Islet of Langerhans (tissue), 1 donor: ENCODE results near the gene GUCY2C.
A peak's percentile ranks its signal among the peaks of the same experiment; 100 is the strongest.

Experiments used
- FAIRE-seq: peaks from one replicate; lab custom pipeline; 2011; peaks lifted over from hg19 to GRCh38; lab: Jason Lieb, UNC

Gene GUCY2C

DNA sequence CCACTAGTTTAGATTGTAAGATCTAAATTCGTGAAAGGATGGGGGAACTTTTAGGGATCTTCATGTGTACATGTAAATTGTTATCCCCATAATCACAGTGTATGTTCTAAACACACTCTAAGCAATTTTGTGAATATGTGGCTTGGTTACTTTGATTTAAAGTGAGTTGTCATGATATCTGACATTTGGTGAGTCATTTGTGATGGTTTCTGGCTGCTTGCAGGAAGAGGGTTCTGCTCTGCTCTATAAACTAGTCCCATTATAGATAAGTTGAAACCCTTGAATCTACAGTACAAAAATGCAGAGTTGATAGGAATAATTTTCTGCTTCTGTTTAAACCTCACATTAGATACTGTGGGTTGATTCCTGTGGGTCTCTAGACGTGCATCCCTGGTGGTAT is 14.8 kb downstream of the GUCY2C start:
- no peak for FAIRE-seq

DNA sequence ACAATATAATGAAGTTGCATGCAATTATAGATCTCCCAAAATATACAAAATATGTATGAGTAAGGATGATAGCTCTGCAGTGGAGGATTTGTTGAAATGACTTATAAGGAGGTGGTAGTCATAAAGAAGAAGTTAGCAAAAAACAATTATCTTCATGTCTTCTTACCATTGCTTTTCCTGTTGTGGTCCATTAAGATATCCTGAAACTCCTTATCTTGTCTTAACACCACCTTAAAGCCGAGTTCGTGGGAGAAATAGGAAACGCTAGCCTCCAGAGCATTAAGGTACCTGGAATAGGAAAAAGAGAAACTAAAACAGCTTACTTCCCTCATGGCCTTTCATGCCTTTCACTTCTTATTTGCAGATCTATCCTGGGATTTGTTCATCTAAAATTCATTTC is 15.2 kb downstream of the GUCY2C start:
- no peak for FAIRE-seq

DNA sequence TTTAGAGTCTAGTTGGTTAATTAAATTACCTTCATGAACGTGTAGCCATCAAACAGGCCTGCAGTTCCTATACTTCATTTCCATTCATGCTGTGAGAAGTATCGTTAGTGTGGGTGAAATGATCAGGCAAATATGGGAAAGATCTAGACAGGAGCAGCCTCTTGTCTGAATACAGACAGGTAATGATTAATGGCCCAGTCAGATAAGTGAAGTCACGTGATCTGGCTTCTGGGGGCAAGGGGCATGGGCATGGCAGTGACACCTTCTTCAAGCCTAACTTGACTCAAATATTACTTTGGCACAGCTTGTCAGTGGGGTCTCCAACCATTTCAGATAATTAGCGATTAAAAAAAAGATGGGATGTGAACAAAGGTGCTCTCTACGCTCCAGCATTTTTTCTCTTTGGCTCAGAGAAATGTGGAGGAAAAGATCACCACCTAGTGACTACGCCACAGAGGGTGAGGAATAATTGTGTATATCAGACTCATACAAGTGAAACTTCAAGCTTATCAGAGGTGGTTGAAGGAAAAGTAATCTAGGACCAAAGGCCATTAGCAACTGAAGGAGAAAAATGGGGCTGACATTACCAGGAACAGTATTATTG is 17.8 kb downstream of the GUCY2C start:
- FAIRE-seq, result no peak

DNA sequence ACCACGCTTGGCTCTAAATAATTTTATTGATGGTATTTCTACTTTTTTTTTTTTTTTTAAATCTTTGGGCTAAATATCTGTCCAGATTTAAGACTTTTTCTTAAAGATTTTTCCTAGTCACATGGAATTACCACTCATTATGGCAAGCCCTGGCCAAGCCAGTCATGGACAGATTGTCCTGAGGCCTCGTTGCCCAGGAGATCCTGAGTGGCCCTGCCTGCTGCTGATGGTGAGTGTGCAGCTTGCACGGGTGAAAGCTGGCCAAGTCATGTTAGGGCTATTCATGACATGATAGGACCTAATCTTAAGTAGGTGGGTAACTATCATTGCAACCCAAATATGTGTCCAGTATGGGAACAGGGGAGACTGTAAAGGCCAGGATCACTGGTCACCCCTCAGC is 27.8 kb downstream of the GUCY2C start:
- FAIRE-seq, result no peak

DNA sequence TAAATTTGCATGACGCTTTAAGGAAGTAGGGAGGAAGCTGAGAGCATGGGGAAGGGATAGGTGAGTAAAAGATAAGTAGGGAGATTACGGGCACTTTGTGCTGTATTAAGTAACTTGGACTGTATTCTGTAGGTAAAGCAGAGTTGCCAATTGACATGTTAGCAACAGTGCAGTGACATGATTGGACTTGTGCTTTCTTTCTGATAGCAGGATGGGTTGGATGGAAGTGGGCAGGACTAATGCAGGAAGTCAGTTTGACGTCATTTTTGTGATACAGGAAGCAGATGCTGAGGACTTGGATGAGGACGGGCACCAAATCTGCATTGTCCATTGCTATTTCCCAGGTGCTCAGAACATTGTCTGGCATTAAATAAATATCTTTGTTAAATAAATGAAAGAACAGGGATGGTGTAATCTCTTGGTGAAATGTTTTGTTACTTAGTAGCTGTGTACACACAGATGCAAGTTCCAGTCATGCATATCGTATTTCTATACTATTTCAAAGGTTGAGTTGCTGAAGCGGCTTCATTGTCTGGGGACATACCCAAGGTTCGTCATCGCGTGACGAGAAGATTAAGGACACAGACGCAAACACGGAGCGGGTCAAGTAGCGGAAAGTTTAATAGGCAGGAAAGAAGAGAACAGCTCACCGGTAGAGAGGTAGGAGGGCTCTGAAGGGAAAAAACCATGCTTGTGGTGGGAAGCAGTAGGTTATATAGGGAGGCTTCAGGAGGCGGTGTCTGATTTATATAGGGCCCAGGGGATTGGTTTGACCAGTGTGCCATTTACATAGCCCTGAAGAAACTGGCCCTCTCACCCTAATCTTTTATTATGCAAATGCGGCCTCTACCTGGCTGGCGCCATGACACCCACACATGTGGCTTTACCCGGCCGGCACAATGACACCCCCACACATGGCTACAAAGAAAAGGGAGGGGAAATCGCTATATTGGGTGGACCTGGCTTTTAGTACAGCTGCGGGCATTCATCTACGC is 30.7 kb downstream of the GUCY2C start:
- FAIRE-seq, result no peak

DNA sequence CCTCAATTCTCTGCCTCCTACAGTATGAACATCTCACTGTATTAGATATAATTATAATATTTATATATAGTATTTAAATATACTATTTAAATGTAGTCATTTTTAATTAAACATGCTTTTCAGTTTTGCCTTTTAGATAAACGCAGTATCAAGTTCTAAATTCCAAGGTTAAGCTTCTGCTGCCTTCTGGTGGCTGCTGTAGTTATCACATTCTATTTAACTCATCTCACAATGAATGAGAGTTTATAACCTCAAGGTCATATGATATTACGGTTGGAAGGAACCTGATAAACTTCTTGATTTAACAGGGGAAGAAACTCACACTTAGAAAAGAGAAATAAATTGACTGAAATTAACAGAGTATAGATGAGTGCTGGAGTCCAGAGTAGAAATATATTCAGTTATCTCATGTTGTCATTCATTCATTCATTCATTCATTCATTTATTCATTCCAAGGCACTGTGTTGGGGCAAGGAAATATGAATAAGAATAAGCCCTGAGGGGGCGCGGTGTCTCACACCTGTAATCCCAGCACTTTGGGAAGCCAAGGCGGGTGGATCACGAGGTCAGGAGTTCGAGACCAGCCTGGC is 31.9 kb downstream of the GUCY2C start:
- peak; percentile 99 for FAIRE-seq

DNA sequence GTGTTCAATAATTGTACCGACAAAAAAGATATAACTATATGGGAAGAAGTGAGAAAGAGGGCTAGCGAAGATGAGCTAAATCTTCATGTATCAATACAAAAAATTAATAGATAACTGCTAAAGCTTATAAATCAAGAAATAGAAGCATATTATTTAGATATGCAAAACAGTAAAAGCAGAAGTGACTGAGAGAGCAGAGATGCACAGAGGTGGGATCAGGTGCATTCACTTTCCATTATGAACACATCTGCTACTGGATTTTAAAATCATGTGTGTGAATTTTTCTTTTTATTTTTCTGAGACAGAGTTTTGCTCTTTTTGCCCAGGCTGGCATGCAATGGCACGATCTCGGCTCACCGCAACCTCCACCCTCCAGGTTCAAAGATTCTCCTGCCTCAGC is 33.4 kb downstream of the GUCY2C start:
- no peak for FAIRE-seq

DNA sequence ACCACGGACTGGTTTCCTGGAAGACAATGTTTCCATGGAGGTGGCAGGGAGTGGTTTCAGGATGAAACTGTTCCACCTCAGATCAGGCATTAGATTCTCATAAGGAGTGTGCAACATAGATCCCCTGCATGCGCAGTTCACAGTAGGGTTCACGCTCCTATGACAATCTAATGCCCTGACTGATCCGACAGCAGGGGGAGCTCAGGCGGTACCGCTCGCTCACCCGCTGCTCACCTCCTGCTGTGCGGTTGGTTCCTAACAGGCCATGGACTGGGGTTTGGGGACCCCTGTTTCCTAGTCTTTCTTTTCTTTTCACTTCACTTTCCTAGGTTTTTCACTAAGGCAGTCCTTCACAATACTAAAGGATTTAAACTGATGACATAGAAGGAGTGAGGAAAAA is 39.6 kb downstream of the GUCY2C start:
- FAIRE-seq, result no peak

DNA sequence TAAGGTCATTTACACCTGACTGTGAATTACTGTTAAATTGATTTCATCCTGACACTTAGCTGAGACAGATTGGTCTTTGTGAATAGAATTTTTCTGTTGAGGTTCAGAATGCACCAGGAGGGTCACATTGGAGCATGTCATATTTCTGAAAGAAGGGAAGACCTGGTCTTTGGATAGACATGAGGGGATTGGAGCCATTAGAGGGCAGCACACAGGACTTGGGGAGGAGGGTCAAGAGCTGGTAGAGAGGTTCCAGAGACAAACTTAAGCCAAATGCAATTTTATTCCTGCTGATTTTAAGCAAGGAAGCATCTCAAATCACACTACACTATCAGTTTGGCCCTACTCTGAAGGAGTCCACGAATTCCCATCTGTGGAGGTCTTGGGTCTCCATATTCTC is 41.1 kb downstream of the GUCY2C start:
- FAIRE-seq, result no peak

DNA sequence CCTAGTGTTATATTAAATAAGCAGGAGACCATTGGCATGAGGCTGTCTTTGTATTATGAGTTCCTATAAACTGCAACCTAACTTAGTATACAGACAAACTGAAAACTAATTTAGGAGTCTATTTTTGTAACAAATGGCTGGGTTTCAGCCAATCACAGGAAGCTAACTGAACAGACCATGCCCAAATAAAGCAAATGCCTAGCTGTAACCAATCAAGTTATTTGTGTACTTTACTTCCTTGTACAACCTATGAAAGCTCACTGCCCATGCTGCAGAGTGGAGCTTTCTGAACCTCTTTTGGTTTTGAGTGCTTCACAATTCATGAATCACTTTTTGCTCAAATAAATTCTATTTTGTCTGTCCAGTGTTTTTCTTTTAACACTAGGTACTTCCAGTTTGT is 41.6 kb downstream of the GUCY2C start:
- no peak for FAIRE-seq

DNA sequence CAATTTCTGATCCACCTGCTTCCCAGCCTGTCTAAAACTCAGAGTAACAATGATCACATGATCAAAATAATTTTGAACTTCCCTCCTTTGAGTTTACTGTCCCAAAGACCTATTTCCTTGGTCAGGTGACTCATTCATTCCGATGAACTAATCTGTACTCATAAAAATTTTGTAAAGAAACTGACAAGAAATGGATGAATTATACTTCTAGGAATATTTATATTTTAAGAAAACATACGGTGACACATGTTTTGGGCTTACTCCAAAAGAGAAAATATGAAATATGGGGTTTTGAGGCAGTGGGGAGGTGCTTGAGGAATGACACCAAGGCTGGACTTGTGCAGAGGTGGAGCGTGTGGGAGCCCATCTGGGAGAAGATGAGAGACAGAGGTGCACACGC is 42.0 kb downstream of the GUCY2C start:
- no peak for FAIRE-seq

DNA sequence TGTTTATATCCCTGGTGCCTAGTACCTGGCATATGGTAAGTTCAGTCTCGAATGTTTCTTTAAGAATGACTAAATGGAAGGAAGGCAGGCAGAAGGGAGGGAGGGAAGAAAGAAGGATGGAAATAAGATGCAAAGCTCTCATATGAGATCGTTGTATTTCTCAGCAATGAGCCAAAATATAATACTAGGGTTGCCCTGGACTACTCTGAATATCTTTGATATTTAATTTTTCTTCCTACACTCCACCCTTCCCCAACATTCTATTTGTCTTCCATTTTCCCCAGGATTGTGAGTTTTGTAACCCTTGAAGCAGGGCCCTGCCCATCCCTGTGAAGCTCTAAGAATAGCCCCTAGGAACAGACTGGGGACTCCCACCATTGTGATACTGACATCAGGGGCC is 43.9 kb downstream of the GUCY2C start:
- FAIRE-seq, result no peak

DNA sequence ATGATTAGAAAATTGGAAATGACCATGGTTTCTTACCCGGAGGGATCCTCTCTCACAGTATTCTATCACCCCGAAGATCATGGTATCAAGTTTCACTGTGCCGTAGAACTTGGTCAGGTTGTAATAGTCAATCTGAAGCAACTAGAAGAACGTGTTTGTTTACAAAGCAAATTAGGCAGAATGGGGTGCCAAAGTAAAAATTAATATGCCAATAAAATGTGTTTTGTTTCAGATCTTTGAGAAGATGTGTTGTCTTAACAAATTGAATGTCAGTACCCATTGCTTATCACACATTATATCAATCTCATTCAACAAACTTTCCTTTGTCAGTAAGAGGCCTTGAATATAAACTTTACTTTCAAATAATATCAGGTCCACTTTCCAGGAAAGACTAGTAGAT is 45.0 kb downstream of the GUCY2C start:
- no peak for FAIRE-seq

DNA sequence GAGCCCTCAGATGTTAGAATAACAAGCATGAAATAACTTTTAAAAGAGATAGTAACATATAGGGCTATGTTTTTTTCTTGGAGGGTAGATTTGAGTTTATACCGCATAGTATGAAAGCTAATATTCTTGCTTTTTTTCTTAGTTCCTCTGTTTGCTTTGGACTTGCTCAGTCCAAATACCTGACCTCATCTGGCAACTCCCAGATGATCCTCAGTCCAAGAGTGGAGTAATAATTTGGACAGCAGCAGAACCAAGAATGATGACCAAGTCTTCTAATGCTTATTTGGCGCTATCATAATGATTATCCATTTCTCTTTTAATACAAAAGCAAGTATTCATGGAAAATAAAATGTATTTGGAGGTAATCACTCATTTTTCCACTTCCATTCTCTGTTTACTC is 45.6 kb downstream of the GUCY2C start:
- FAIRE-seq, result no peak

DNA sequence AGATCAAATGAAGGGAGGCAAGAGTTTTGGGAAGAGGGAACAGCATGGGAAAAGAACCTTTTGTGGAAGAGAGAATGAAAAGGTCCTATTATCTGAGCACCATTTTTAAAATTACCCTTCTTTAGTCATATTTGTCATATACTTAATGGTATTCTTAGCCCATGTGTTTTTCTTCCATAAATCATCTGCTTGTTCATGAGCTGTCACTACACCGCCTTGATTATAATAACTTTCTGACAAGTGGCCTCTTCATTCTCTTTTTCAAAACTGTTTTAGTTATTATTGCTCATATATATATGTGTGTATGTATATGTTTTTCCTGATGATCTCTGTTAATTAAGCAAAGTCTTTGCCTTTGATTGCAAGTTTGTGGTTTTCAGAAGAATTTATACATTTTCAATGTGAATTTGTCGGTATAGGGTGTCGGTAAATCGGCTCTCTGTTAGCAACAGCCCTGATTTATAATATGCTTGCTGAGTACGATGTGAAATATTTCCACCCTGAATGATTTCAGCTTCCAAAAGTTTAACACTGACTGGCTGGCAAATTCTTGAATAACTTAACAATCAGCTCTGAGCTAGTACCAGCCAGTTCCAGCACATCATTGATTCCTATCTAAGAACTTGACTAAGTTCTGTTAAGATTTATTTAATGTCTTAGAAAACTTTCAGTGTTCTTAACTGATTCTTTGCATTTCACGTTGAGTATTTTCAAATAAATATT is 49.2 kb downstream of the GUCY2C start:
- FAIRE-seq, result no peak

DNA sequence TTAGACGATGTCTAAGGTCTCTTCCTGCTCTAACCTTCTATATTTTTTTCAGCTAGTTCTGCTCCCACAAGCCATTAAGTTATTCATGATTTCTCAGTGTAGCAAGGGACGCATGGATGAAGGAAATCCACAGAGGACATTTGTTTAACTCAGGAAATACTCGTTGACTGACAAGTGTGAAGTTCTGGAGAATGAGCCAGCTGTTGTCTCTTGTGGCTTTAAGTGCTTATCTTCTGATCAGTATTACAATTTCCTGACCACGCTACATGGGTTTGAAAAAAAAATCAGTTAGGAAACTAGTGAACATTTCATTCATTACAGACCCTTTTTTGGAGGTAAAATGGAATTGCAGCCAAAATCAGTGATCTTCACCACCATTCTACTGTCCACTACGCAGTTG is 53.1 kb downstream of the GUCY2C start:
- no peak for FAIRE-seq

DNA sequence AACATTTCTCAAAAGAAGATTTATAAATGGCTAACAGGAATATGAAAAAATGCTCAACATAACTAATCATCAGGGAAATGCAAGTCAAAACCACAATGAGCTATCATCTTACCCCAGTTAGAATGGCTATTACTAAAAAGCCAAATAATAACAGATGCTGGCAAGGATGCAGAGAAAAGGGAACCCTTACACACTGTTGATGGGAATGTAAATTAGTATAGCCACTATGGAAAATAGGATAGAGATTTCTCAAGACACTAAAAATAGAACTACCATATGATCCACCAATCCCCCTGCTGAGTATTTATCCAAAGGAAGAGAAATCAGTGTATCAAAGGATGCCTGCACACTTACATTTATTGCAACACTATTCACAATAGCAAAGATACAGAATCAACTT is 58.3 kb downstream of the GUCY2C start:
- no peak for FAIRE-seq

DNA sequence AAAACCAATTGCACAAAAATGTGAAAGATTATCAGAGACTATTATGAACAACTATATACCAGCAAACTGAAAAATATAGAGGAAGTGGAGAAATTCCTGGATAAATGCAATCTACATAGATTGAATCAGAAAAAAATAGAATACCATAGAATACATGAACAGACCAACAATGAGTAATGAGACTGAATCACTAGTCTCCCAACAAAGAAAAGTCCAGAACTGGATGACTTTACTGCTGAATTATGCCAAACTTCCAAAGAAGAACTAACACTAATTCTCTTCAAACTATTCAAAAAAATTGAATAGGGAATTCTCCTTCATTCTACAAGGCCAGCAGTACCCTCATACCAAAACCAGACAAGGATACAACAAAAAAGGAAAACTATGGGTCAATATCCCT is 60.6 kb downstream of the GUCY2C start:
- FAIRE-seq, result no peak

DNA sequence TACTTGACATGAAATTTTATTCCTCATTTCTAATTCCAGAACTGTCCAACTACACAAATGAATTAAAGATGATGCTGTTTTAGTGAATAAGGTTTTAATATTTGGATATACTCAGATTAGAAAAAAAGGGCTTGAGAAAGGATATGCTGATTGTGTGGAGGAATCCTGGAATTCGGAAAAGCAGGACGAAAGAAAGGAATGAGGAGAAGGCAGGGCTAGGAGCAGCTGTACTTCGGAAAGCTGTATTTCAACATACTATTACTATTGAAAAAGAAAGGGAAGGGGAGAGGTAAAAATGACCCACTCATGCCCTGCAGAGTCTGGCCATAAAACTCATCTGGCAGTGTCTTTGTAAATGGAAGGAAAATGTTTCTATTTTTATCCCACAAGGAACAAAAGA is 65.6 kb downstream of the GUCY2C start:
- no peak for FAIRE-seq

DNA sequence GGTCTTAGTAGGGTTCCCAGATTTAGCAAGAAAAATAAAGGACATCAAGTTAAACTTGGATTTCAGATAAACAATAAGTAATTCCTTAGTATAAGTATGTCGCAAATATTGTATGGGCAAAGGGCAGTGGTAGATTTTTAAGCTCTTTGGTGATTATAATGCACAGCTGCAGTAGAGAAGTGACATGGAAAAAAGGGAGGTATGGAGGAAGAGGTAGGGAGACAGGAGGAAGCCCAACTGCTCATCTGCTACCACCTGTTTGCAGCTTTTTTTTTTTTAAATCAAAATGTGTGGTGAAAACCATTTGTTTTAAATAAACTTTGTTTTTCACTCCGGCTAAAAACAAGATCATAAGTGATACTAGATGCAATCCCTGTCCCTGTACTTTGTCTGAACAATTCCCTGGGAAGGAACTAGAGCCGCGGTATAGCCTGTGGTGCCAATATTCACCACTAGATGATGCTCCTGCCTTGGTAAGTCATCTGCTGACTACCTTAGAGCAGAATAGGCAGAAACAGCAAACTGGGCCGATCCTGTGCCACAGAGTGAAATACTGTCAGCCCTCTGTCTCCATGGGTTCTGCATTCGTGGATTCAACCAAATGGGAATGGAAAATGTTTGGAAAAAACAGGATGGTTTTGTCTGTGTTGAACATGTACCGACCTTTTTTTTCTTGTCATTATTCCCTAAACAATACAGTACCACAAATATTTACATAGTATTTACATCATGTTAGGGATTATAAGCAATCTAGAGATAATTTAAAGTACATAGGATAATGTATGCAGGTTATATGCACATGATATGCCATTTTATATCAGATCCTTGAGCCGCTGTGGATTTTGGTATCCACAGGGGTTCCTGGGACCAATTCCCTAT is 66.3 kb downstream of the GUCY2C start:
- peak; percentile 53 for FAIRE-seq

DNA sequence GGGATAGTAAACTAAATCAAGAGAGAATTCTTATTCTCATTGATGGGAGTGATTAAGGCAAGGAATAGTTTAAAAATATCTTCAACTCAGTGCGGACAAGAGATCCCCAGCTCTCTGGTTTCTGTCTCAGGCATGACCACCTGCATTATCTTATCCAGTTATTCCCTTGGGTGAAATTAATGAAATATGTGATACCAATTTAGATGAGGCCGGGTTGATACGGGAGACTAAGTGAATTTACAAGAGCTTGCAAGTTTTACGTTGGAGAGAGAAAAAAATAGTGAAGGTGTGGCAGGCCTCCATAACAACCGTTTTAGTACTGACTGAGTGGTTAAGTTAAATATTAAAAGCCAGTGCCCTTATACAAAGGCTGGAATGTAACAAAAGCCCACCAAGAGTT is 67.6 kb downstream of the GUCY2C start:
- FAIRE-seq, result no peak

DNA sequence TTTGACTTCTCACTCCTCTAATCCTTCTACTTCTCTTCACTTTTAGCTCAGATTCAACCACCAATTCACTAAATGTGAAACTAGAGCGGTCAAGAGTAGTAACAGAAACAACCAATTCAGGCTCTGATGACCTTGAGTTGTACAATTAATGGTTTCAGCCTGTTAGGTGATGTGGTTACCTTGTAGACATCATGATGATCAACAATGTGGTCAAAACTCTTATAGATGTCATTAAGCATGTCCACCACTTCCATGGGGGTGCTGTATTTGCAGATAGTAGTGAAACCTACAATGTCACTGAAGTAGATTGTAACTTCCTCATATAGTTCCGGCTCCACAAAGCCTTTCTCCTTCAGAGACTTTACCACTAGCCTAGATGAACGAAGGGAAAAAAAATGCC is 74.6 kb downstream of the GUCY2C start:
- no peak for FAIRE-seq
